SU-DHL-6 (cell line): ENCODE measurements around the gene SGCE.

ENCODE experiments used
- H2AFZ ChIP-seq: fragments of 200-600 bp; sonication (generic); 2 replicates; pipeline ENCODE4 v1.6.1; 2014; ENCODE audit warnings: low read depth, mild to moderate bottlenecking, moderate library complexity, mixed read lengths, antibody characterized with exemption, low read length; ENCODE audit not compliant: severe bottlenecking
- H3F3A ChIP-seq: fragments of 200-600 bp; shearing (Covaris generic); 2 replicates; pipeline ENCODE4 v1.6.0; 2016; ENCODE audit warnings: antibody characterized with exemption, mild to moderate bottlenecking; ENCODE audit not compliant: insufficient read depth
- H3K27ac ChIP-seq: fragments of 200-600 bp; sonication (generic); 2 replicates; pipeline ENCODE4 v1.5.1; 2016; ENCODE audit warnings: low read depth, mild to moderate bottlenecking, low read length, moderate library complexity, mixed read lengths
- H3K27me3 ChIP-seq: fragments of 200-600 bp; sonication (generic), shearing (Covaris generic); 2 replicates; pipeline ENCODE4 v1.6.0; 2014; ENCODE audit warnings: mild to moderate bottlenecking, low read length
- H3K36me3 ChIP-seq: fragments of 200-600 bp; sonication (generic); 2 replicates; pipeline ENCODE4 v1.6.1; 2014; ENCODE audit warnings: mild to moderate bottlenecking, low read length, mixed read lengths
- H3K4me2 ChIP-seq: fragments of 300-600, 200-600 bp; shearing (Covaris generic), sonication (generic); 2 replicates; pipeline ENCODE4 v1.6.0; 2014; ENCODE audit warnings: low read length, low read depth, mild to moderate bottlenecking; ENCODE audit not compliant: poor library complexity, severe bottlenecking
- H3K4me3 ChIP-seq: fragments of 200-600 bp; sonication (generic); 2 replicates; pipeline ENCODE4 v1.5.1; 2014; ENCODE audit warnings: antibody characterized with exemption, low read length, mild to moderate bottlenecking, mixed read lengths; ENCODE audit not compliant: insufficient read depth, poor library complexity, severe bottlenecking
- H3K79me2 ChIP-seq: fragments of 200-600 bp; sonication (generic); 2 replicates; pipeline ENCODE4 v1.6.1; 2014; ENCODE audit warnings: mild to moderate bottlenecking, low read length, moderate library complexity; ENCODE audit not compliant: insufficient read depth
- H3K9ac ChIP-seq: fragments of 200-600 bp; sonication (generic); 2 replicates; pipeline ENCODE4 v1.7.0; 2014; ENCODE audit warnings: mild to moderate bottlenecking, low read length
- H3K9me2 ChIP-seq: fragments of 200-600 bp; sonication (generic); replicated peaks from 2 replicates; pipeline ENCODE4 v1.6.1; 2014; ENCODE audit warnings: low read length; ENCODE audit not compliant: insufficient read depth
- H3K9me3 ChIP-seq: fragments of 200-600 bp; sonication (generic); 2 replicates; pipeline ENCODE4 v1.6.1; 2014; ENCODE audit warnings: low read length, mixed read lengths; ENCODE audit not compliant: insufficient read depth
- H4K20me1 ChIP-seq: fragments of 200-600 bp; sonication (generic); 2 replicates; pipeline ENCODE4 v1.6.1; 2014; ENCODE audit warnings: low read depth, mild to moderate bottlenecking, antibody characterized with exemption, low read length, moderate library complexity, mixed read lengths
- CTCF ChIP-seq: fragments of 200-600 bp; sonication (generic); IDR thresholded peaks from one replicate; pipeline ENCODE4 v1.5.1; 2017; ENCODE audit warnings: antibody characterized with exemption, mild to moderate bottlenecking, low read length, moderate library complexity; ENCODE audit not compliant: insufficient read depth, poor library complexity, severe bottlenecking
- EZH2phosphoT487 ChIP-seq: fragments of 200-600 bp; sonication (generic), shearing (Covaris generic); conservative IDR thresholded peaks from 2 replicates; pipeline ENCODE4 v1.6.1; 2018; ENCODE audit warnings: mild to moderate bottlenecking, antibody characterized with exemption, low read length, moderate library complexity, mixed read lengths

The SGCE gene

DNA sequence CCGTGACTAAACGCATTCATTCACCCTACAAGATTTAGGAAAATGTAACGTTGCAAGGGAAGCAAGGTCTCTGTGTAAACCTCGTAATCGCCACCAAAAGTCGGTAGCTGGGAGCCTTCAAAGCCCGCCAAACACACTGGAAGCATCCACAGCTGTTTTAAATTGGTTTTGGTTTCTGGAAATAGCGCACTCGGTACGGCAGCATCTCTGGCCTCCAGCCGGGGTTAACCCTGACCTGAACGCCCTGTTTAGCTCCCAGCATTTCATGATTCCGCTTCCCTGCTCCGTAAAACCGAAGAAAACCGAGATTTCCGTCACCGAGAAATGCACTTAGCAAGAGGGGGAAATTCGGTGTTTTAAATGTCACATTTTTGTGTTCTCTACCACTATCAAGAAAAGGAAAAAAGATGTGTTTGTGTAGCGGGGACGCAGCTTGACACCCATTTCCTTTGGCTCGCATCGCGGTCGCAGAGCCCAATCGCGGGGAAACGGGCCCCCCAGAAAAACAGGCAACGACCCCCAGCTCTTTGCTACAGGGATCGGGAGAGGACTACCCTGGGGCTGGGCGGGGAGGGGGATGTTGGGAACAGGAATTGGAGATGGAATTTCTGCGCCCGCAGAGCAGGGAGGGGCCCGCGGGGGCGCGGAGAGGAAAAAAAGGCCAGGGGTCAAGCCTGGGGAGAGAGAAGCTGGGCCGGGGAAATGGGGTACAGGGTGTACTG is 646 bp downstream of the SGCE start:
- H3K4me3 ChIP-seq: peak overlapping the region; percentile 82
- peak overlapping the region; percentile 82 for H3K4me2 ChIP-seq
- TF ChIP-seq CTCF: no peak
- no peak for TF ChIP-seq EZH2phosphoT487
- H3K79me2 ChIP-seq: peaks cover 33% of the 10 kb centered on the region
- H3K9me2 ChIP-seq: no peaks in the 10 kb centered on the region
- H3K27ac ChIP-seq: peak overlapping the region; percentile 53
- no peaks in the 10 kb centered on the region for H3K36me3 ChIP-seq
- H3K9ac ChIP-seq: peak overlapping the region; percentile 65
- H3K27me3 ChIP-seq: no peaks in the 10 kb centered on the region
- H3F3A ChIP-seq: peaks cover 18% of the 10 kb centered on the region
- peaks cover 48% of the 10 kb centered on the region for H4K20me1 ChIP-seq
- H2AFZ ChIP-seq: peak overlapping the region; percentile 78
- no peaks in the 10 kb centered on the region for H3K9me3 ChIP-seq

GRCh38 chr7:94654783-94655125 is 1.2 kb downstream of the SGCE start:
- peak overlapping the region; percentile 65 for H3K9ac ChIP-seq
- peak overlapping the region; percentile 78 for H2AFZ ChIP-seq
- H3K27me3 ChIP-seq: no peaks in the 10 kb centered on the region
- no peaks in the 10 kb centered on the region for H3K9me3 ChIP-seq
- H3K4me2 ChIP-seq: peak overlapping the region; percentile 82
- no peaks in the 10 kb centered on the region for H3K9me2 ChIP-seq
- peak overlapping the region; percentile 82 for H3K4me3 ChIP-seq
- no peaks in the 10 kb centered on the region for H3K36me3 ChIP-seq
- H4K20me1 ChIP-seq: peaks cover 44% of the 10 kb centered on the region
- peaks cover 30% of the 10 kb centered on the region for H3K79me2 ChIP-seq
- H3K27ac ChIP-seq: no peak overlapping the region
- H3F3A ChIP-seq: peaks cover 18% of the 10 kb centered on the region
- no peak for TF ChIP-seq CTCF
- no peak for TF ChIP-seq EZH2phosphoT487

DNA sequence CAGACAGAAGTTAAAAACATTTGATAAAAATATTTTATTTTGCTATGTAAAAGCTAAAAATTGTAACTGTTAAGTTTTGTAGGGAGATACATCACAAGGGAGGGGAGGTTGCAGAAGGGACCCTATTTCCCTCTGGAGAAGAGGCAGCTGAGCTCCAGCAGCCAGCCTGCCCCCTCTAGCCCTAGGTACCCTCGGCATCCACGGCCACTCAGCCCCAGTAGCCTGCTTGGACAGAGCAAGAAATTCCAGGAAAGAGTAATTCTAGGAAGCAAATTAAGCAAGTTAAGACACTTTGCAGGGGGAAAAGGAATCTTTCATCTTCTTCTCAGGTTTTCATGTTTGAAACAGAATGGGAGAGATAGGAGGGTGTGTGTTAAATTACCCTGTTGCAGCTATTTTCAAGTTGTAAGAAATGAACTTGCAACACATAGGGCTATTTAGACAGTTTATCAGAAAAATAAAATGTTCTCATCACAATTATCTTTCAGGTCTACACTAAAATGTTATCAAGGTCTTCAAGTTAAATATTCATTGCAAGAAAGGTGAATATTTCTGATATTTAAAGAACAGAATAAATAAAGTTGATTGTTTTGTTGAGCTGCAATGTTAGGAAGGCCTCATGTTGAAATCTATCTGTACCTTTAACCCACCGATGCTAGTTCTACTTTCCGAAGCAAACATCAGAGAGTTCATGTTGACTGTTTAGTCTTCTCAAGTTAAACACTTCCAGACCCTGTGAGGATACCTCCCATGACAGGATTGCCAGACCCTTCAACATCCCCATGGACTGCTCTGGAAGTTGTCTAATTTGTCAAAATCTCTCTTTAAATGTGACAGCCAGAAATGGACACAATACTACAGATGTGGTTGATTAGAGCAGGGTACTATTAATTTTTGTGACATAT is 5.5 kb downstream of the SGCE start:
- Histone ChIP-seq H3K27me3 (no peaks in the 10 kb centered on the region), H3K36me3 (no peaks in the 10 kb centered on the region), H3F3A (peaks cover 4% of the 10 kb centered on the region; the same call in 1 of the 2 replicates), H3K9ac (no peak overlapping the region), H3K4me2 (no peak overlapping the region), H4K20me1 (peaks cover 48% of the 10 kb centered on the region), H3K4me3 (no peak overlapping the region), H3K79me2 (peaks cover 36% of the 10 kb centered on the region), H3K9me2 (no peaks in the 10 kb centered on the region), H2AFZ (no peak overlapping the region), H3K9me3 (no peaks in the 10 kb centered on the region), H3K27ac (no peak overlapping the region)
- no peak for TF ChIP-seq EZH2phosphoT487
- TF ChIP-seq CTCF: no peak
